ENCODE data around the gene GTF2A1.

GTF2A1 gene

GRCh38 chr14:81132468-81132867 lies 88.3 kb downstream of the GTF2A1 start:
- no peak for DNase-seq

GRCh38 chr14:81129242-81129641 lies 91.5 kb downstream of the GTF2A1 start:
- no peak for DNase-seq

- no peak for DNase-seq
These were observed 93.0 kb downstream of the GTF2A1 start for GRCh38 chr14:81127785-81128184.

- no peak for DNase-seq
These were observed 95.2 kb downstream of the GTF2A1 start for GRCh38 chr14:81125536-81125935.

Data from eye (tissue), 1 donor.